Measurements from ENCODE around the gene FILIP1L.

GRCh38 chr3:99884484-99884883 is 229.8 kb downstream of the FILIP1L start:
- TF ChIP-seq CTCF (IDR thresholded peaks at IDR 0.05) (no peak), POLR2A (IDR thresholded peaks at IDR 0.05) (no peak), POLR2AphosphoS5 (IDR thresholded peaks at IDR 0.05) (no peak)
